Esophagus (tissue), 2 donors: ENCODE data around the gene APOD. TPM values are rescaled to one million over a fixed set of nuclear protein-coding genes. Genes with fewer than 3 reads are reported as not detected.
"Not testable (repeated sequence)": the region's sequence is repeated elsewhere in the genome, so short reads cannot be mapped to it uniquely, and the experiment has no call there.

ENCODE experiments used
- H3K27ac ChIP-seq, 2 donors: one replicate each; pipeline ENCODE4 v1.5.1; 2013; ENCODE audit warnings: low read depth in 2 of 2, mild to moderate bottlenecking in 2 of 2, inconsistent platforms in 1 of 2, low read length in 1 of 2, moderate library complexity in 1 of 2
- H3K27me3 ChIP-seq, 2 donors: one replicate each; pipeline ENCODE4 v1.6.1; 2013; ENCODE audit warnings: low read length in 2 of 2, control low read depth in 1 of 2, mild to moderate bottlenecking in 1 of 2; ENCODE audit not compliant: insufficient read depth in 2 of 2, control insufficient read depth in 1 of 2
- H3K36me3 ChIP-seq, 2 donors: one replicate each; pipeline ENCODE4 v1.6.1; 2013; ENCODE audit warnings: low read length in 1 of 2; ENCODE audit not compliant: control insufficient read depth in 2 of 2, insufficient read depth in 2 of 2
- H3K4me1 ChIP-seq, 2 donors: one replicate each; pipeline ENCODE4 v1.6.1; 2013; ENCODE audit warnings: low read length in 1 of 2; ENCODE audit not compliant: control insufficient read depth in 2 of 2, insufficient read depth in 2 of 2
- H3K4me3 ChIP-seq, 2 donors: one replicate each; pipeline ENCODE4 v1.5.1; 2013; ENCODE audit warnings: low read length in 2 of 2, mild to moderate bottlenecking in 2 of 2, low read depth in 1 of 2, moderate library complexity in 1 of 2
- H3K9me3 ChIP-seq, 2 donors: one replicate each; pipeline ENCODE4 v1.6.1; 2013; ENCODE audit warnings: mild to moderate bottlenecking in 2 of 2, low read depth in 1 of 2, low read length in 1 of 2, moderate library complexity in 1 of 2; ENCODE audit not compliant: control insufficient read depth in 2 of 2, insufficient read depth in 1 of 2
- WGBS, 2 donors: extraction: QIAGEN DNeasy Blood & Tissue Kit; methylation state at CpG; one replicate each; pipeline ENCODE4 v1.1.7; 2013; 5-methylcytosine and 5-hydroxymethylcytosine counted together
- polyA plus RNA-seq, 2 donors: library from polyadenylated mRNA; stranded (reverse); fragments of 200-250 nt; gene quantifications; one replicate each; pipeline ENCODE4 v1.2.3, GENCODE V29; 2013
- donor health status: healthy with polysubstance abuse.
- donor health status: Bipolar disorder and iron deficiency.

The APOD gene
- polyA plus RNA-seq, 2 donors, result 21.6 to 96.1 TPM

- not testable (repeated sequence) for H3K4me1 ChIP-seq, H3K4me3 ChIP-seq, H3K27me3 ChIP-seq, H3K36me3 ChIP-seq, H3K27ac ChIP-seq, H3K9me3 ChIP-seq
- WGBS, 2 donors, result 4 to 6% methylated on average over 6 to 15 of the region's 62 CpGs
These were observed 41.1 kb upstream of the APOD start for GRCh38 chr3:195624603-195625560.

- not testable (repeated sequence) for H3K4me3 ChIP-seq, H3K9me3 ChIP-seq, H3K36me3 ChIP-seq, H3K4me1 ChIP-seq, H3K27ac ChIP-seq, H3K27me3 ChIP-seq
- no CpG with 5 or more reads among the region's 14 CpGs for WGBS, 2 donors
These were observed 40.4 kb upstream of the APOD start for GRCh38 chr3:195624171-195624570.

- H3K27me3 ChIP-seq, H3K9me3 ChIP-seq, H3K4me1 ChIP-seq, H3K4me3 ChIP-seq, H3K27ac ChIP-seq, H3K36me3 ChIP-seq: not testable (repeated sequence)
- 84 to 85% methylated on average over 17 to 23 of the region's 26 CpGs for WGBS, 2 donors
These were observed 39.7 kb upstream of the APOD start for GRCh38 chr3:195623217-195623965.

GRCh38 chr3:195622523-195623170 lies 38.9 kb upstream of the APOD start:
- H3K4me1 ChIP-seq, H3K27me3 ChIP-seq, H3K27ac ChIP-seq, H3K9me3 ChIP-seq, H3K36me3 ChIP-seq: not testable (repeated sequence)
- 84 to 90% methylated on average over 10 to 17 of the region's 17 CpGs for WGBS, 2 donors
- H3K4me3 ChIP-seq, result peak overlapping the region in 1 of 2 donors; percentile 34

GRCh38 chr3:195622012-195622411 lies 38.3 kb upstream of the APOD start:
- H3K36me3 ChIP-seq, H3K27me3 ChIP-seq, H3K4me1 ChIP-seq, H3K27ac ChIP-seq, H3K9me3 ChIP-seq: not testable (repeated sequence)
- peak overlapping the region in 1 of 2 donors; percentile 34 for H3K4me3 ChIP-seq
- 88 to 95% methylated on average over 5 to 6 of the region's 6 CpGs for WGBS, 2 donors

GRCh38 chr3:195621095-195621494 lies 37.4 kb upstream of the APOD start:
- not testable (repeated sequence) for H3K36me3 ChIP-seq, H3K9me3 ChIP-seq, H3K4me1 ChIP-seq, H3K4me3 ChIP-seq, H3K27ac ChIP-seq, H3K27me3 ChIP-seq
- WGBS, 2 donors, result 83 to 86% methylated on average over 3 of the region's 3 CpGs

- not testable (repeated sequence) for H3K9me3 ChIP-seq, H3K4me1 ChIP-seq, H3K27me3 ChIP-seq, H3K27ac ChIP-seq, H3K36me3 ChIP-seq, H3K4me3 ChIP-seq
- 91 to 100% methylated on average over 2 to 3 of the region's 3 CpGs for WGBS, 2 donors
These were observed 36.7 kb upstream of the APOD start for GRCh38 chr3:195620476-195620875.

GRCh38 chr3:195619591-195620369 lies 36.0 kb upstream of the APOD start:
- not testable (repeated sequence) for H3K4me1 ChIP-seq, H3K27me3 ChIP-seq, H3K36me3 ChIP-seq, H3K27ac ChIP-seq, H3K9me3 ChIP-seq
- WGBS, 2 donors, result 82 to 83% methylated on average over 25 to 26 of the region's 26 CpGs
- peak overlapping the region in 1 of 2 donors; percentile 0 for H3K4me3 ChIP-seq
